ENCODE data around the gene ARID2. TPM values are rescaled to one million over a fixed set of nuclear protein-coding genes. Genes with fewer than 3 reads are reported as not detected.
A peak's percentile ranks its signal among the peaks of the same experiment; 100 is the strongest.

ARID2 gene
- total RNA-seq, 4 donors from 2014 or later, result 32.1 to 79.1 (median 41.5) TPM

DNA sequence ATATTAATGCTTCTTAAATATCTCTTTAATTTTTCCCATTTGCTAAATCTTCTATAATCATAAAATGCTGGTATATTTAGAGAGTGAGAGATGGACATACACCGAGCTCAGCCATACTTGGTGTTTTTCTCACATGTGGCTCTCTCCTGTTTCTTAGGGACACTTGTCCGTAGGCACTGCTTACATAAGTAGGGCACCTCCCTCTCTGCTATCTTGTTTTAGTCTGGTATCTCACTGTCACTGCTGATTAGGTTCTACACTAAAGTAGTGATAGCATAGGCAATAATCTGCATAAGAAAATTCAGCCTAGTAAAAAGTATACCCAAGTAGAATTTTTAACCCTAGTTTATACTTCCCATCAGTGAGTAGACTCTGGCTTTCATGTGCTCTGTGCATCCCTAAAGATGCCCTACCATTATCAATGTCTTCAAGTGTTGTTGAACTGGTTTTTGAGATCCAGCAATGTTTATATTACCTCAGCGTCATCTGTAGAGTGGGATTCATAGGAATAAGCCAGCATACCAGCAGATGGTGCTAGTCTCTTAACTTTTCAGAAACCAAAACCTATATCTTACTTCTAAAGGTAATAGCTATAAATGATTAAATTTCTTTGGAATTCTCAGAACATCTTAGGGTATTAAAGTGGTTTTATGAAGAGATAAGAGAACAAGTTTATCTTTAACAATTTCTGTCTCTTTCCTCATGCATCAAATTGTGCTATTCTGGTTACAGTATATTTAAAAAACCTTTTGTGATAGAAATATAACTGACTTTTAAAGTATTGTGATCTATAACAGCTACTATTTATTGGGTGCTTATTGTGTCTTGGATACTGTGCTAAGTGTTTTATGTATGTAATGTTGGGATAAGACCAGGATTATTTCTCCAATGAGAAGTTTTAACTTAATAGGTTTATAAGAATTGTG lies 32.9 kb downstream of the ARID2 start:
- H3K4me1 ChIP-seq, result peaks cover 7% of the 10 kb centered on the region
- no peak for DNase-seq (ENCODE audit: low spot score in 2 of 2)
- no peaks in the 10 kb centered on the region for H3K36me3 ChIP-seq
- no peak overlapping the region for H3K4me3 ChIP-seq
- H3K27ac ChIP-seq, result no peak overlapping the region
- H3K9me3 ChIP-seq, result no peaks in the 10 kb centered on the region
- no peak for TF ChIP-seq EP300 (IDR thresholded peaks at IDR 0.05)
- TF ChIP-seq, protein P1, sequence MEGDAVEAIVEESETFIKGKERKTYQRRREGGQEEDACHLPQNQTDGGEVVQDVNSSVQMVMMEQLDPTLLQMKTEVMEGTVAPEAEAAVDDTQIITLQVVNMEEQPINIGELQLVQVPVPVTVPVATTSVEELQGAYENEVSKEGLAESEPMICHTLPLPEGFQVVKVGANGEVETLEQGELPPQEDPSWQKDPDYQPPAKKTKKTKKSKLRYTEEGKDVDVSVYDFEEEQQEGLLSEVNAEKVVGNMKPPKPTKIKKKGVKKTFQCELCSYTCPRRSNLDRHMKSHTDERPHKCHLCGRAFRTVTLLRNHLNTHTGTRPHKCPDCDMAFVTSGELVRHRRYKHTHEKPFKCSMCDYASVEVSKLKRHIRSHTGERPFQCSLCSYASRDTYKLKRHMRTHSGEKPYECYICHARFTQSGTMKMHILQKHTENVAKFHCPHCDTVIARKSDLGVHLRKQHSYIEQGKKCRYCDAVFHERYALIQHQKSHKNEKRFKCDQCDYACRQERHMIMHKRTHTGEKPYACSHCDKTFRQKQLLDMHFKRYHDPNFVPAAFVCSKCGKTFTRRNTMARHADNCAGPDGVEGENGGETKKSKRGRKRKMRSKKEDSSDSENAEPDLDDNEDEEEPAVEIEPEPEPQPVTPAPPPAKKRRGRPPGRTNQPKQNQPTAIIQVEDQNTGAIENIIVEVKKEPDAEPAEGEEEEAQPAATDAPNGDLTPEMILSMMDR (IDR thresholded peaks at IDR 0.05), result peak in 1 of 2 donors; percentile 39
- H3K27me3 ChIP-seq, result no peaks in the 10 kb centered on the region
- WGBS, result 44% methylated on average over 3 of the region's 3 CpGs

- no peak for TF ChIP-seq EP300 (IDR thresholded peaks at IDR 0.05)
- TF ChIP-seq, protein P1 (IDR thresholded peaks at IDR 0.05), result no peak
- no peak for TF ChIP-seq POLR2A (IDR thresholded peaks at IDR 0.05)
- no peak for TF ChIP-seq POLR2AphosphoS5 (IDR thresholded peaks at IDR 0.05)
- no peak overlapping the region for H3K4me3 ChIP-seq
- DNase-seq (ENCODE audit: low spot score in 2 of 2), result no peak
- no peaks in the 10 kb centered on the region for H3K36me3 ChIP-seq
- H3K27me3 ChIP-seq, result no peaks in the 10 kb centered on the region
- no peak overlapping the region for H3K27ac ChIP-seq
- WGBS, result 95% methylated on average over 4 of the region's 4 CpGs
- H3K9me3 ChIP-seq, result no peaks in the 10 kb centered on the region
- H3K4me1 ChIP-seq, result peaks cover 13% of the 10 kb centered on the region
Observed at GRCh38 chr12:45763381-45763780, 33.9 kb downstream of the ARID2 start.

DNA sequence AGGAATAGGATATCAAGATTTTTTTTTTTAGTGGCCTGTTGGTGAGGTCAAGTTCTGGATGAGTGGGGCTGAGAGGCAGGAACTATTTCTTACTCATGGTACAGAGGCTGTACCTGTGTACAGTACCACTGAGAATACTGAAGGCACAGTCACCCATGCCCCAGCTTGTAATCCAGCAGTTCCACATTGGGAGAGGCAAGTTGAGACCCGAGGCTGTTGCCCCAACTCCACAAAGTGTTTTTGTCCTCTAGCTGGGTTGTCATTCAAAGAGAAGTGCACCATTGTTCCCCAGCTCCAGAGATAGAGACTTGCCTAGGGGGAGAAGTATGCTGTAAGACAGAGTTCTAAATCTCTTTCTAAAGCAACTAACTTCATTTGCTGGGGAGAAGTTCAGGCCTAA lies 38.7 kb downstream of the ARID2 start:
- H3K27me3 ChIP-seq, result no peaks in the 10 kb centered on the region

DNA sequence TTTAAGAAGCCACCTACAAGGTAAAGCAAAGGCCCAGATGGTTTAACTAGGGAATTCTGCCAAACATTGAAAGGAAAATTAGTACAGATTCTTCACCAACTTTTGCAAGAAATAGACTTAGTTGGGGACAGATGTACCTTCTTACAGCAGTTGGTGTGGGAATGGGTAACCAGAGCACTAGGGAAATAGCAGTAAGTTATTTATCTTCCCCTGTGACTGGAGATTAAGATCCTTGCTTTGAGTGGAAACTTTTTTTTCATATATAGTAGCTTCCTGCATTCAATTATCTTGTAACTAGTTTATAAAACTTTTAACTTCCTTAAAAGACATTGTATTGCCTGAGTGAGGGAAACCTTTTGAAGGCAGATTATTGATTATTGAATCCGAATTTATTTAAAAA lies 44.2 kb downstream of the ARID2 start:
- 88% methylated on average over 1 of the region's 1 CpG for WGBS
- Histone ChIP-seq H3K27me3 (no peaks in the 10 kb centered on the region), H3K9me3 (no peaks in the 10 kb centered on the region), H3K27ac (no peak overlapping the region), H3K4me1 (peaks cover 23% of the 10 kb centered on the region), H3K36me3 (no peaks in the 10 kb centered on the region), H3K4me3 (no peak overlapping the region)
- DNase-seq (ENCODE audit: low spot score in 2 of 2), result no peak
- TF ChIP-seq POLR2AphosphoS5 (IDR thresholded peaks at IDR 0.05), result no peak
- TF ChIP-seq, protein P1 (IDR thresholded peaks at IDR 0.05), result no peak
- TF ChIP-seq POLR2A (IDR thresholded peaks at IDR 0.05), result no peak
- no peak for TF ChIP-seq EP300 (IDR thresholded peaks at IDR 0.05)

More for the DNA sequence above, 38.7 kb downstream of the ARID2 start:
- Histone ChIP-seq H3K27ac (no peak overlapping the region), H3K4me1 (peaks cover 23% of the 10 kb centered on the region), H3K36me3 (no peaks in the 10 kb centered on the region), H3K9me3 (no peaks in the 10 kb centered on the region), H3K4me3 (no peak overlapping the region)
- 45% methylated on average over 1 of the region's 1 CpG for WGBS
- DNase-seq (ENCODE audit: low spot score in 2 of 2), result no peak
- no peak for TF ChIP-seq POLR2AphosphoS5 (IDR thresholded peaks at IDR 0.05)
- no peak for TF ChIP-seq EP300 (IDR thresholded peaks at IDR 0.05)
- TF ChIP-seq, protein P1 (IDR thresholded peaks at IDR 0.05), result no peak
- TF ChIP-seq POLR2A (IDR thresholded peaks at IDR 0.05), result no peak

DNA sequence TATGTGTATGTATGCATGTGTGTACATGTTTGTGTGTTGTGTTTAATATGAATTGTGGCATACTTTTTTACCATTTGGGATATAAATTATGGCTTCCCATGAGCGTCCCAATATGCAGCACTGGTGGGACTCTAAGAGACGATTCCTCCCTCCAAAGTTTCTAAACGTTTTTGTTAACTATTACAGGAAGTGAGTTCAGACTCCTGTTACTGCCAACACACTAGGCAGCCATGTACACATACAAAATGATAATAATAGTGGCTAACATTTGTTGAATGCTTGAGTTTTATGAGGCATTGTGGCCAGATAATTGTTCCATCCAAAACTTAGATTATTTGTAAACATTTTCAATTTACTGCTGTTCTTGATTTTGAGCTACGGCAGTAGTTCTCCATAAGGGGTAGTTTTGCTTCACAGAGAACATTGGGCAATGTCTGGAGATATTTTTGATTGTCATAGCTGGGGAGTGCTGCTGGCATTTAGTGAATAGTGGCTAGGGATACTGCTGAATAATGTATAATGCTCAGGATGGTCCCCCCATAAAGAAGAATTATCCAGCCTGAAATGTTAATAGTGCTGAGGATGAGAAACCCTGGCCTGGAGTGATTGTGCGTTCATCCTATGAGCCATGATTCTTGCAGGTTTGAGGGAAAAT lies 45.1 kb downstream of the ARID2 start:
- H3K4me3 ChIP-seq, result no peak overlapping the region
- no peaks in the 10 kb centered on the region for H3K9me3 ChIP-seq
- no peak for DNase-seq (ENCODE audit: low spot score in 2 of 2)
- no peaks in the 10 kb centered on the region for H3K36me3 ChIP-seq
- TF ChIP-seq POLR2AphosphoS5 (IDR thresholded peaks at IDR 0.05), result no peak
- no peak for TF ChIP-seq POLR2A (IDR thresholded peaks at IDR 0.05)
- TF ChIP-seq EP300 (IDR thresholded peaks at IDR 0.05), result no peak
- TF ChIP-seq, protein P1 (IDR thresholded peaks at IDR 0.05), result no peak
- 64% methylated on average over 5 of the region's 5 CpGs for WGBS
- no peak overlapping the region for H3K27ac ChIP-seq
- no peaks in the 10 kb centered on the region for H3K27me3 ChIP-seq
- H3K4me1 ChIP-seq, result peaks cover 23% of the 10 kb centered on the region
